GM18517 (cell line): ENCODE measurements around the gene YIF1A.
"Not testable (repeated sequence)": the region's sequence is repeated elsewhere in the genome, so short reads cannot be mapped to it uniquely, and the experiment has no call there.

Experiments used
- ATAC-seq: cut with Tn5 transposase; IDR thresholded peaks from one replicate; pipeline ENCODE4 v1.9.1; 2021; ENCODE audit warnings: mild to moderate bottlenecking, moderate library complexity; ENCODE audit not compliant: unreplicated experiment

YIF1A gene

GRCh38 chr11:66326261-66327111 is 37.5 kb upstream of the YIF1A start:
- no peak for ATAC-seq

DNA sequence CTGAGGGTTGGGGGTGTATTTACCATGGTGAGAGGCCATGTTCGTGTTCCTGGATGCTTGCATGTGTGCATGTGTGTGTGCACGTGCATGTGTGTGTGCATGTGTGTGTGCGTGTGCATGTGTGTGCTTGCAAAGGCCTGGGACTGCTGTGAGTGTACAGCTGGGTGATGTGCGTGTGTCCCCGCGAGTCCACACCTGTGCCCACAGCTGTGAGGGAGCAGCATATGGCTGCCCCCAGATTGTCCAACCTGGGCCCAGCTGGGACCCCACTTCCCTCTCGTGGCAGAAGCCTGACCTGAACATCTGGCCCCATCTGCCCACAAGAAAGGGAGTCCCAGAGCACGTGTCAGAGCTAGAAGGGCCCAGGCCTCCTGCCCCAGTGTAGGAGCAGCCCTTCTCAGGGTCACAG is 36.3 kb upstream of the YIF1A start:
- ATAC-seq = no peak

DNA sequence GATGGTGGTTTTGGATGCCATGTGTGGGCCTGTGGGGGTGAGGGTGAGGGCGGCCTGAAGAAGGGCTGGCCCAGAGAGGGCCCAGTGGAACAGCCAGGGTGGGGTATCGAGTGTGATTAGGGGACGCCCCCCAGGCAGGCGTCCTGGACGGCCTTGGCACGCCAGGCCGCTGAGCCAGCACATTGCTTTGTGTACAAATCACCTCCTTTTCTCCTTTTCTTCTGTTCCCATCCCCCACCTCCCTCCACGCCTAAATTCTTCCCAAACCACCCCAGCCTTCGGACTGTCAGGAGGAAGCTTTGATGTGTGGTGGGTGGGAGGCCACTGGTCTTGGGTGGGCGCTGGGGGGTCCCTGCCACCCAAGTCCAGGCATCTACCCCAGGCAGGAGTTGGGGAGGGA is 35.7 kb upstream of the YIF1A start:
- ATAC-seq = no peak

DNA sequence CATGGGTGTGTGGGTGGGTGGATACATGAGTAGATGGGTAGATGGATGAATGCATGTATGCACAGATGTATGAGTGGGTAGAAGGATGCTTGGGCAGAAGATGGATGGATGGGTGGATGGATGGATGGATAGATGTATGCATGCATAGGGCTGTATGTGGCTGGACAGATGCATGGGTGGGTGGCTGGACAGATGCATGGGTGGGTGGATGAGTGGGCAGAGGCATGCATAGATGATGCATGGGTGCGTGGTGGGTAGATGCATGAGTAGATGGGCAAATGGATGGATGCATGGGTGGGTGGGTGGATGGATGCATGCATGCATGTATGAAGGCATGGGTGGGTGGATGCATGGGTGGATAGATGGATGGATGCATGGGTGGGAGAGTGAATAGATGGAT is 34.7 kb upstream of the YIF1A start:
- no peak for ATAC-seq

GRCh38 chr11:66322732-66323427 is 33.9 kb upstream of the YIF1A start:
- ATAC-seq = no peak

GRCh38 chr11:66321606-66322005 is 32.7 kb upstream of the YIF1A start:
- ATAC-seq = no peak

GRCh38 chr11:66320748-66321147 is 31.8 kb upstream of the YIF1A start:
- ATAC-seq = not testable (repeated sequence)

GRCh38 chr11:66320289-66320688 is 31.3 kb upstream of the YIF1A start:
- ATAC-seq = not testable (repeated sequence)

- no peak for ATAC-seq
Measured at GRCh38 chr11:66318600-66318970, 29.6 kb upstream of the YIF1A start.

DNA sequence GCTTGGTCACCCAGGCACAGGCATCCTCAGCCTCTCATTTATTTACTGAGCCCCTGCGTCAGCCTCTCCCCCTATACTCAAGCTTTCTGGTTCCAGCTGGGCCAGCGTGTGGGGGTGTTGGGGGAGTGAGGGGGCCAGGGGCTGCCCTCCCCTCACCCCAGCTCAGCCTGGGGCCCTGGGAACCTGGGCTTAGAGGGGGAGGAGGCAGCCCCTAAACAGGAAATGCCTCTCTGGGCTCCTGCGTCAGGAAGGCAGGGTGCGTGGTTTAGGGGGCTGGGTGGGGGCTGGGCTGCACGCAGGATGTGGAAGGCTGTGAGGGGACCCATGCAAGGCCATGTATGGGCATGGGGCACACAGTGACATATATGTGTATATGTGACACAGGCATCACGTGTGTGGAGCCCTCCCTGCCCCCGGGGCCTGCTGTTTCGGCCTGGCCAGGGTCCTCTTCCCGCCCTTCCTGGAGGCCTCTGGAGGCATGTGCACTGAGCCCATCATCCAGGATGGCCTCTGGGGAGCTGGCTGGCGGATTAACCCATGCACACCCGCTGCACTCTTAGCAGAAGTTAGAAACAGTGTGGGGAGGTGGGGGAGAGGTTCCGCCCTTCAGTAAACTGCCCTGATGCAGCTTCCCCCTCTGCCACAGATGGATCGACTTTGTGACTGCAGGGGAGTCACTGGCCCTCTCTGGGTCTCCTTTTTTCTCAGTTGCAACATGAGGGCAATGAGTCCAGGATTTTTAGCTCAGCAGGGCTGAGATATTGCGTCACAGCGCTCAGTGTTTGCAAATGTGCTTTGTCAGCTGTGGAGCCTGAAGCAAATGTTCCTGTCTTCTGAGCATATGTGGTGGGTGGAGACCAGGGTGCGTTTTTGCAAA is 29.0 kb upstream of the YIF1A start:
- ATAC-seq = no peak

- no peak for ATAC-seq
Measured at GRCh38 chr11:66317322-66317722, 28.4 kb upstream of the YIF1A start.

DNA sequence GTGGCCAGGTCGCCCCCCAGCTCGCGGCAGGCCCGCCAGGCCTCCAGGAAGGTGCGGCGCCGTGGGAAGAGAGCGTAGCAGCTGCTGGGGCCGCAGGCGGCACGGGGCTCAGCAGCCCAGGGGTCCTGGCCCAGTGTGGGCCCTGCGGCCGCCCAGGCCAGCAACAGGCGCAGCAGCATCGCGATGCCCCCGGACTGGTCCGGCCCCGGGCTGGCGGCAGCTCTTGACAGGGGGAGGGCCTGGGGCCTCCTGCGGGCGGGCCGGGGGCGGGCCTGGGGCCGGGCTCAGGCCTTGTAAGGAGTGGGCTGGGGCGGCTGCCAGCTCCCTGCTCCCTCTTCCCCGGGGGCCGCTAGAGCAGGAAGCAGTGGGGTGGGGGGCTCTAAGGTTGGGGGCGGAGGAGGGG is 27.9 kb upstream of the YIF1A start, which contains the start of gene CD248:
Gene CD248, minus strand, starts transcription at position 196 of the 403 bp plus-strand sequence. Its CDS starts 17 bp downstream, at position 179.
- ATAC-seq = no peak

- no peak for ATAC-seq
Measured at GRCh38 chr11:66315921-66316811, 27.2 kb upstream of the YIF1A start.

- no peak for ATAC-seq
Measured at GRCh38 chr11:66315498-66315885, 26.5 kb upstream of the YIF1A start.

DNA sequence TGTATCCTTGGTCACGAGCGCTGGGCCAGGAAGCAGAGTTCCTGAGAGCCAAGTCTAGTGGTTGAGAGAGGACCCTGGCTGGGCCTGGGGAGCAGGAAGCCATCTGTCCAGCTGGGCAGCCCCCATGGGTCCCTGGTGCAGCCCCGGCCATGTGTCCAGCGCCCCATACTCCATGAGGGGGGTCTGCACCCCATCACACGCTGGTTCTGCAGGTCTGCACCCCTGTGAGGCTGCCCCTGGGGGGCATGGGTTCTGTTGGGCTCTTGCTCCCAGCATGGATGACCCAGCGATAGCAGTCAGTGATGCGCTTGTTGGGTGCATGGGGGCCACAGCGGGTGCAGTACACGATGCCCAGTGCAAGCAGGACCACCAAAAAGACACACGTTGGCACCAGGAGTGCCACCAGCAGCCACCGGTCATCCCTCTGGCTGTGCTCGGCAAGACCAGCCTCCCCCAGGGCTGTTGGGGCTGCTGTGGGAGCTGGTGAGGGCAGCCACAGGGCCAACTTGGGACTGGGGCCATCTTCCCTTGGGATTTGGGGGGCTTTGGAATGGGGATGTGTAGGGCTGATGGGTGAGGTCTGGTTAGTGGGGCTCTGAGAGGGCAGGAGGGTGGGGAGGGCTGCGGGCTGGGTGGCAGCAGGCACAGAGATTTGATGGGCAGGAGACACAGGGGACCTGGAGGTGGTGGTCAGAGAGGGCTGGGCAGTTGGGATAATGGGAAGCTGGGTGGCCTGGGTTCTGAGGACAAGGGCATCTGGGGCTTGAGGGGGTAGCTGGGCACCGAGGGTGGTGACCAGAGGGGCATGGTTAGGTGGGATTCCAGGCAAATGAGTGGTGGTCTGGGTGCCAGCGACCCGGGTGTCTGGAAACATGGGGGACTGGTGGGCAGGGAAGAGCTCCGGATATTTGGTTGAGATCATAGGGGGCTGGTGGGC is 25.9 kb upstream of the YIF1A start:
- no peak for ATAC-seq

DNA sequence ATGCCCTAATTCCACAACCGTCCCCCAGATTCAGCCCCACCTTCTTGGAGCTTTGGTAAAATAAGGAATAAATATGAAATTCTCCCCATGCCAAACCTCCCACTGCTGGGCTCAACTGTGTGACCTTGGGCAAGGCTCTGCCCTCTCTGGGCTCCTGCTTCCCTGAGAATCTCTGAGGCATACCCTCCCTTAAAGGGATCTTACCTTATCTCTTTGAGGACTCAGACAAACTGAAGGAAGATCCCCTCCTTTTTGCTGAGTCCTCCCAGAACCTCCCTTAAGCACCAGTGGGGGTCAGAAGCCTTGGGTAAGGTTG is 25.2 kb upstream of the YIF1A start:
- ATAC-seq = no peak

- no peak for ATAC-seq
Measured at GRCh38 chr11:66313321-66314185, 24.6 kb upstream of the YIF1A start.

- peak; percentile 44 for ATAC-seq
Measured at GRCh38 chr11:66312549-66313320, 23.8 kb upstream of the YIF1A start.
